Raji (cell line): ENCODE data around the gene NF2.

Experiments used
- POLR2A ChIP-seq: IDR thresholded peaks from 2 replicates; pipeline ENCODE4 v1.6.1; 2011; ENCODE audit warnings: low read depth, low read length, control low read depth; ENCODE audit not compliant: insufficient read depth

Gene NF2

GRCh38 chr22:29587938-29588699 lies 15.3 kb upstream of the NF2 start:
- TF ChIP-seq POLR2A, result no peak

GRCh38 chr22:29593923-29594322 lies 9.5 kb upstream of the NF2 start:
- TF ChIP-seq POLR2A, result no peak

GRCh38 chr22:29596408-29596807 lies 7.0 kb upstream of the NF2 start:
- no peak for TF ChIP-seq POLR2A

- no peak for TF ChIP-seq POLR2A
Observed at GRCh38 chr22:29598684-29599020, 4.8 kb upstream of the NF2 start.

- no peak for TF ChIP-seq POLR2A
Observed at GRCh38 chr22:29604076-29604360, 585 bp downstream of the NF2 start.

GRCh38 chr22:29605527-29605850 lies 2.1 kb downstream of the NF2 start:
- TF ChIP-seq POLR2A, result no peak

- no peak for TF ChIP-seq POLR2A
Observed at GRCh38 chr22:29606320-29606719, 2.9 kb downstream of the NF2 start.

GRCh38 chr22:29607426-29607825 lies 4.0 kb downstream of the NF2 start:
- TF ChIP-seq POLR2A, result no peak

GRCh38 chr22:29609139-29609538 lies 5.7 kb downstream of the NF2 start:
- TF ChIP-seq POLR2A, result no peak

GRCh38 chr22:29610780-29611179 lies 7.3 kb downstream of the NF2 start:
- no peak for TF ChIP-seq POLR2A

GRCh38 chr22:29615705-29616327 lies 12.4 kb downstream of the NF2 start:
- TF ChIP-seq POLR2A, result no peak

- no peak for TF ChIP-seq POLR2A
Observed at GRCh38 chr22:29617922-29618629, 14.6 kb downstream of the NF2 start.

- no peak for TF ChIP-seq POLR2A
Observed at GRCh38 chr22:29621761-29622526, 18.5 kb downstream of the NF2 start.

- TF ChIP-seq POLR2A, result no peak
Observed at GRCh38 chr22:29623059-29623458, 19.6 kb downstream of the NF2 start.

- TF ChIP-seq POLR2A, result no peak
Observed at GRCh38 chr22:29623553-29624169, 20.2 kb downstream of the NF2 start.

- TF ChIP-seq POLR2A, result no peak
Observed at GRCh38 chr22:29625090-29625825, 21.8 kb downstream of the NF2 start.
